Pons (tissue), 1 donor: ENCODE results near the gene NRN1L.

Source experiments
- DNase-seq: peaks from one replicate; pipeline ENCODE4 v3.0.0-alpha.2; 2016; ENCODE audit warnings: low spot score

Gene NRN1L

DNA sequence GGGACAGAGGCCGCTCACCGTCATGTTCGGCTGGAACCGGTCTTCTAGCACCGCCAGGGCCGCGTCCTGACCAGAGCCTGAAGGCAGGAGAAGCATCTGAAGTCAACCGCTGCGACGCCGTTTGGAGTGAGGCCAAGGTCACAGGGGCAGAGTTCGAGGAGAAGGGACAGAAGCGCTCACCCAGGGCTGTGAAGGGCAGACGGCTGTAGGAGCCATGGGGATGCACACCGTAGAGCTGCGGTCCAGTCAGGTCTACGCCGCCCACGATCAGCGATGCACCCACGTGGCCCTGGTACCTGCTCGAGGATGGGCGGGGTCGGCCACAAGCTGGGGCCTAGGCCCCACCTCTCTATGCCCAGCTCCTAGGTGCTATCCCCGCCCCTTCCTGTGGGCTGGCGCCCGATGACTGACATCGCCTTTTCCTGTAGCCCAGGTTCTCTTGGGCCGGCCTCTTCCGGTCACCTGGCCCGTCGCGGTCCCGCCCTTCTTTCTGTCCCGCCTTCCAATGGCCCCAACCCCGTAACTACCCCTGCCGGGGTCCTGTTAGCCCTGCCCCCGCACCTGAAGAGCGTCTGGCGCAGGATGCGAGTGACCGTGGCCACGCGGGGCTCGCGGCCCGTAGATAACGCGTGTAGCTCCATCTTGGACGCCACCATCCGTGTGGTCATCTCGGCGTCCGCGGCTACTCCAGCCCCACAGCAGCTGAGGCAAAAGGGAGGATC, 50.9 kb downstream of the NRN1L start:
- peak; percentile 98 for DNase-seq
